Neuron (in vitro differentiated cells): ENCODE results near the gene PIF1.
"Not testable (repeated sequence)": the region's sequence is repeated elsewhere in the genome, so short reads cannot be mapped to it uniquely, and the experiment has no call there.

ENCODE experiments used
- H2AFZ ChIP-seq: one replicate; pipeline ENCODE4 v1.6.1; 2013; ENCODE audit warnings: low read depth, mild to moderate bottlenecking, inconsistent platforms, low read length, moderate library complexity
- H3K27me3 ChIP-seq: one replicate; pipeline ENCODE4 v1.6.1; 2013; ENCODE audit warnings: low read length; ENCODE audit not compliant: insufficient read depth
- H3K36me3 ChIP-seq: one replicate; pipeline ENCODE4 v1.6.1; 2013; ENCODE audit warnings: low read length; ENCODE audit not compliant: insufficient read depth
- H3K4me1 ChIP-seq: one replicate; pipeline ENCODE4 v1.6.1; 2013; ENCODE audit warnings: low read length; ENCODE audit not compliant: insufficient read depth
- H3K4me3 ChIP-seq: 2 replicates; pipeline ENCODE4 v1.5.1; 2013; ENCODE audit warnings: mild to moderate bottlenecking, low read length, moderate library complexity
- H3K9me3 ChIP-seq: one replicate; pipeline ENCODE4 v1.6.1; 2013; ENCODE audit warnings: low read length

PIF1 gene

GRCh38 chr15:64843991-64844390, 18.5 kb upstream of the PIF1 start:
- Histone ChIP-seq H3K4me3 (no peak overlapping the region), H3K9me3 (no peaks in the 10 kb centered on the region), H3K36me3 (no peaks in the 10 kb centered on the region), H3K4me1 (peaks cover 21% of the 10 kb centered on the region), H3K27me3 (no peaks in the 10 kb centered on the region), H2AFZ (no peak overlapping the region)

GRCh38 chr15:64842986-64843561, 17.6 kb upstream of the PIF1 start:
- H2AFZ ChIP-seq, result no peak overlapping the region
- H3K4me3 ChIP-seq, result peak overlapping the region; percentile 74
- H3K4me1 ChIP-seq, result peaks cover 21% of the 10 kb centered on the region
- no peaks in the 10 kb centered on the region for H3K36me3 ChIP-seq
- no peaks in the 10 kb centered on the region for H3K9me3 ChIP-seq
- no peaks in the 10 kb centered on the region for H3K27me3 ChIP-seq

GRCh38 chr15:64842096-64842939, 16.9 kb upstream of the PIF1 start:
- Histone ChIP-seq H3K27me3 (no peaks in the 10 kb centered on the region), H3K4me3 (peak overlapping the region; percentile 74), H3K9me3 (no peaks in the 10 kb centered on the region), H2AFZ (peak overlapping the region; percentile 4), H3K36me3 (no peaks in the 10 kb centered on the region), H3K4me1 (peaks cover 21% of the 10 kb centered on the region)

- Histone ChIP-seq H3K9me3 (no peaks in the 10 kb centered on the region), H3K4me3 (peak within 1 kb of the TSS; percentile 74), H3K4me1 (peaks cover 21% of the 10 kb centered on the region), H3K36me3 (no peaks in the 10 kb centered on the region), H2AFZ (peak within 1 kb of the TSS; percentile 95), H3K27me3 (no peaks in the 10 kb centered on the region)
Measured at GRCh38 chr15:64841344-64842095, 16.1 kb upstream of the PIF1 start, which contains the start of gene PLEKHO2. Gene PLEKHO2, plus strand, starts transcription at chr15:64841915. Its CDS starts 102 bp downstream, at chr15:64842017.

GRCh38 chr15:64841060-64841343, 15.6 kb upstream of the PIF1 start:
- H3K27me3 ChIP-seq, result no peaks in the 10 kb centered on the region
- peak overlapping the region; percentile 95 for H2AFZ ChIP-seq
- H3K4me3 ChIP-seq, result peak overlapping the region; percentile 67
- peaks cover 21% of the 10 kb centered on the region for H3K4me1 ChIP-seq
- no peaks in the 10 kb centered on the region for H3K36me3 ChIP-seq
- no peaks in the 10 kb centered on the region for H3K9me3 ChIP-seq

- peaks cover 10% of the 10 kb centered on the region for H3K4me1 ChIP-seq
- no peaks in the 10 kb centered on the region for H3K27me3 ChIP-seq
- H3K9me3 ChIP-seq, result no peaks in the 10 kb centered on the region
- H2AFZ ChIP-seq, result no peak overlapping the region
- no peaks in the 10 kb centered on the region for H3K36me3 ChIP-seq
- H3K4me3 ChIP-seq, result no peak overlapping the region
Measured at GRCh38 chr15:64837502-64837901, 12.1 kb upstream of the PIF1 start.

GRCh38 chr15:64836023-64836536, 10.6 kb upstream of the PIF1 start:
- H3K4me1 ChIP-seq, result peaks cover 7% of the 10 kb centered on the region
- no peaks in the 10 kb centered on the region for H3K27me3 ChIP-seq
- H3K4me3 ChIP-seq, result no peak overlapping the region
- no peaks in the 10 kb centered on the region for H3K9me3 ChIP-seq
- no peaks in the 10 kb centered on the region for H3K36me3 ChIP-seq
- no peak overlapping the region for H2AFZ ChIP-seq

- H3K36me3 ChIP-seq, result no peaks in the 10 kb centered on the region
- H3K4me1 ChIP-seq, result no peaks in the 10 kb centered on the region
- no peak overlapping the region for H2AFZ ChIP-seq
- no peaks in the 10 kb centered on the region for H3K27me3 ChIP-seq
- H3K9me3 ChIP-seq, result no peaks in the 10 kb centered on the region
- H3K4me3 ChIP-seq, result no peak overlapping the region
Measured at GRCh38 chr15:64833690-64834089, 8.2 kb upstream of the PIF1 start.

GRCh38 chr15:64828985-64829384, 3.5 kb upstream of the PIF1 start:
- Histone ChIP-seq H3K4me3 (no peak overlapping the region), H3K27me3 (no peaks in the 10 kb centered on the region), H3K4me1 (peaks cover 10% of the 10 kb centered on the region), H3K36me3 (no peaks in the 10 kb centered on the region), H2AFZ (no peak overlapping the region), H3K9me3 (no peaks in the 10 kb centered on the region)

- H2AFZ ChIP-seq, result peak overlapping the region; percentile 60
- H3K4me3 ChIP-seq, result peak overlapping the region; percentile 56
- H3K36me3 ChIP-seq, result peaks cover 12% of the 10 kb centered on the region
- H3K27me3 ChIP-seq, result no peaks in the 10 kb centered on the region
- H3K4me1 ChIP-seq, result peaks cover 10% of the 10 kb centered on the region
- H3K9me3 ChIP-seq, result no peaks in the 10 kb centered on the region
Measured at GRCh38 chr15:64824929-64825430, 467 bp downstream of the PIF1 start.

- Histone ChIP-seq H3K4me1 (no peaks in the 10 kb centered on the region), H3K4me3 (no peak overlapping the region), H3K36me3 (peaks cover 33% of the 10 kb centered on the region), H2AFZ (no peak overlapping the region), H3K9me3 (no peaks in the 10 kb centered on the region), H3K27me3 (no peaks in the 10 kb centered on the region)
Measured at GRCh38 chr15:64816452-64816851, 9.0 kb downstream of the PIF1 start.

- H2AFZ ChIP-seq, H3K27me3 ChIP-seq, H3K9me3 ChIP-seq, H3K4me3 ChIP-seq, H3K4me1 ChIP-seq: not testable (repeated sequence)
- H3K36me3 ChIP-seq, result peaks cover 21% of the 10 kb centered on the region
Measured at GRCh38 chr15:64814965-64815364, 10.5 kb downstream of the PIF1 start.

- H3K27me3 ChIP-seq, result not testable (repeated sequence)
Measured at GRCh38 chr15:64814283-64814682, 11.2 kb downstream of the PIF1 start.

More at GRCh38 chr15:64814283-64814682, 11.2 kb downstream of the PIF1 start:
- H3K4me1 ChIP-seq, H3K9me3 ChIP-seq, H2AFZ ChIP-seq, H3K4me3 ChIP-seq: not testable (repeated sequence)
- peaks cover 15% of the 10 kb centered on the region for H3K36me3 ChIP-seq
